ENCODE data around the gene PQBP1.
A peak's percentile ranks its signal among the peaks of the same experiment; 100 is the strongest.
"Not testable (repeated sequence)": the region's sequence is repeated elsewhere in the genome, so short reads cannot be mapped to it uniquely, and the experiment has no call there.

PQBP1 gene

GRCh38 chrX:48883729-48884128, 14.0 kb upstream of the PQBP1 start:
- no peak for TF ChIP-seq CTCF (IDR thresholded peaks at IDR 0.05; ENCODE audit: low read depth, low read length, missing control alignments)
- H3K4me3 ChIP-seq (replicated peaks; ENCODE audit: low read depth, low read length) = no peak overlapping the region
- no peak for DNase-seq (ENCODE audit: extremely low read depth, low read depth)

- not testable (repeated sequence) for H3K4me3 ChIP-seq (replicated peaks; ENCODE audit: low read depth, low read length)
Measured at GRCh38 chrX:48886586-48886985, 11.1 kb upstream of the PQBP1 start.

GRCh38 chrX:48890296-48890925, 7.3 kb upstream of the PQBP1 start:
- peak overlapping the region; percentile 37; the same call in 1 of the 2 replicates for H3K4me3 ChIP-seq (replicated peaks; ENCODE audit: low read depth, low read length)
- no peak for DNase-seq (ENCODE audit: extremely low read depth, low read depth)
- no peak for TF ChIP-seq CTCF (IDR thresholded peaks at IDR 0.05; ENCODE audit: low read depth, low read length, missing control alignments)

More at GRCh38 chrX:48886586-48886985, 11.1 kb upstream of the PQBP1 start:
- not testable (repeated sequence) for DNase-seq (ENCODE audit: extremely low read depth, low read depth)

GRCh38 chrX:48890934-48891401, 6.8 kb upstream of the PQBP1 start:
- H3K4me3 ChIP-seq (replicated peaks; ENCODE audit: low read depth, low read length) = peak overlapping the region; percentile 37
- TF ChIP-seq CTCF (IDR thresholded peaks at IDR 0.05; ENCODE audit: low read depth, low read length, missing control alignments) = no peak
- no peak for DNase-seq (ENCODE audit: extremely low read depth, low read depth)

GRCh38 chrX:48891402-48892288, 6.1 kb upstream of the PQBP1 start:
- DNase-seq (ENCODE audit: extremely low read depth, low read depth) = no peak
- H3K4me3 ChIP-seq (replicated peaks; ENCODE audit: low read depth, low read length) = peak overlapping the region; percentile 37
- TF ChIP-seq CTCF (IDR thresholded peaks at IDR 0.05; ENCODE audit: low read depth, low read length, missing control alignments) = peak; percentile 40

GRCh38 chrX:48892896-48893295, 4.8 kb upstream of the PQBP1 start:
- H3K4me3 ChIP-seq (replicated peaks; ENCODE audit: low read depth, low read length) = no peak overlapping the region
- DNase-seq (ENCODE audit: extremely low read depth, low read depth) = no peak
- no peak for TF ChIP-seq CTCF (IDR thresholded peaks at IDR 0.05; ENCODE audit: low read depth, low read length, missing control alignments)
